GM12892 (cell line): Measurements from ENCODE around the gene DOCK1.

Experiments
- DNase-seq: peaks from one replicate; pipeline ENCODE4 v3.0.0; 2011; ENCODE audit not compliant: insufficient read length
- FAIRE-seq: peaks from 2 replicates; lab custom pipeline; 2011; peaks lifted over from hg19 to GRCh38; lab: Jason Lieb, UNC
- POLR2A ChIP-seq: IDR thresholded peaks from 2 replicates; pipeline ENCODE4 v1.6.1; 2011; ENCODE audit warnings: low read depth, low read length, control low read depth
- POLR2AphosphoS5 ChIP-seq: IDR thresholded peaks from 2 replicates; pipeline ENCODE4 v1.6.1; 2011; ENCODE audit warnings: low read depth, low read length, control low read depth
- TAF1 ChIP-seq: IDR thresholded peaks from 2 replicates; pipeline ENCODE4 v1.6.1; 2011; ENCODE audit warnings: low read depth, mild to moderate bottlenecking, control low read depth, low read length, borderline replicate concordance

The DOCK1 gene

DNA sequence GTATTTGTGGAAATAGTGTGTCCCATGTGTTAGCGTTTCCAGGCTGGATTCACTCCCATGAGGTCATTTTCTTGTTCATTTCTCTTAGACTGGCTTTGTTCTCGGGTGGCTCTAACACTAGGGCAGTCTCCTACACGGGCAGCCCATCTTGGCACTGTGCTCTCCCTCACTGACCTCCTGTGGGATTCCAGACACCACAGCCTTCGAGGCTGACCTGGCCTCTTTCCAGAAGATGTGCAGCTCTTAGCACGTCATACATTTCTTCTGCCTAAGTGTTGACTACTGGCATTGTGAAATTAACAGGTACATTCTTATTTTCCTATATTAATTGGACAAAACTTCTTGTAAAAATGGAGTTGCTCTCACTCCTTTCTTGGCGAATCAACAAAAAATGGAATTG is 218.4 kb downstream of the DOCK1 start:
- TF ChIP-seq POLR2AphosphoS5 = no peak
- TF ChIP-seq POLR2A = no peak
- TF ChIP-seq TAF1 = no peak
- FAIRE-seq (no peak), DNase-seq (no peak)

DNA sequence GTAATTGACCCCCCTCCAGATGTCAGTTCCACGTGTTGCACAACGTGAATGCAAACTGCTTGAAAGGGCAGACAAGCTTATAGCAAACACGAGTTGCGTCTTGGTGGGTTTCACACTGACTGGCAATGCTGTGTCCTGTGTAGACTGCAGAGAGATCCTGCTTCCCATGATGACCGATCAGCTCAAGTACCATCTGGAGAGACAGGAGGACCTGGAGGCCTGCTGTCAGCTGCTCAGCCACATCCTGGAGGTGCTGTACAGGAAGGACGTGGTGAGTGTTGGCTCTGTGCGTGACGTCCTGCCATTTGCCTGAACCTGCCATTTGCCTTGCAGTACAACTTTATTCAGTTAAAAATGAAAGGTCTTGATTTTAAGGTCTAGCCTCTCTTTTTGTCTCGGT is 220.1 kb downstream of the DOCK1 start:
- FAIRE-seq (no peak), DNase-seq (no peak)
- TF ChIP-seq TAF1 (no peak), POLR2A (no peak), POLR2AphosphoS5 (no peak)

DNA sequence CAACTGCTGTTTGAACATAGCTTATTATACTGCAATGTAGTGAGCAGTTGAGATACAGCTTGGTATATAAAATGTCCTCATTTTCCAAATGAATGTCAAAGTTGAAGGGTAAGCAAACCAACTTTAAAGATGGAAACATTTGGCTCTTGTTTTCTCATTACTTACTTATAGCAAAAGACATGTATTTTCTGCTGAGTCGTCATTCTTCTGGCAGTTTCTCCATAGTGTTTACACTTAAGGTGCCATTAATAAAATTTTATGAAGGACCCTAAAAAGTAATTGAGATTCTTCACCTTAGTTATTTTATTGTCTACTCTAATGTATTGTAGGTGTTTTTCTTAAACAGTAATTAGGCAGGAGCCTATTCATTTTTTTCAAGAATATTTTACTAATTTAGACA is 222.6 kb downstream of the DOCK1 start:
- TF ChIP-seq POLR2A (no peak), TAF1 (no peak), POLR2AphosphoS5 (no peak)
- FAIRE-seq (no peak), DNase-seq (no peak)

DNA sequence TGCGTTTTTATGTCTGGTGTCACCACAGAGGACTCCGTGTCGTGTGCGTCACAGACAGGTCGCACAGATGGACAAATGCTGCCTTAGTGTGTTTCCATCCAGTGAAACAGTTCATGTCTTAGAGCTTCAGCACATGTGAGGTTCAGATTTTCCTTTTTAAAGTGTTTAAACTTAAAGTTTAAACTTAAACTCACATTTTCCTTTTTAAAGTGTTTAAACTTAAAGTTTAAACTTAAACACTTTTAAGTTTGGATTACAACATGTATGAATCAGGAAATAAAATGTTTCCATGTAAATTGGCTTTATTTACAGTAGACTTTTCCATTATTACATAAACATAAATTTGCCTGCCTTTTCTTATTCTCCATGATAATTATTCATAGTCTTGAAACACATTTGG is 223.9 kb downstream of the DOCK1 start:
- no peak for TF ChIP-seq POLR2A
- TF ChIP-seq POLR2AphosphoS5 = no peak
- TF ChIP-seq TAF1 = no peak
- DNase-seq (no peak), FAIRE-seq (no peak)

- DNase-seq = no peak
- TF ChIP-seq TAF1 = no peak
- TF ChIP-seq POLR2AphosphoS5 = no peak
- no peak for TF ChIP-seq POLR2A
- FAIRE-seq = no peak
Measured at GRCh38 chr10:127132451-127132850, 227.2 kb downstream of the DOCK1 start.

DNA sequence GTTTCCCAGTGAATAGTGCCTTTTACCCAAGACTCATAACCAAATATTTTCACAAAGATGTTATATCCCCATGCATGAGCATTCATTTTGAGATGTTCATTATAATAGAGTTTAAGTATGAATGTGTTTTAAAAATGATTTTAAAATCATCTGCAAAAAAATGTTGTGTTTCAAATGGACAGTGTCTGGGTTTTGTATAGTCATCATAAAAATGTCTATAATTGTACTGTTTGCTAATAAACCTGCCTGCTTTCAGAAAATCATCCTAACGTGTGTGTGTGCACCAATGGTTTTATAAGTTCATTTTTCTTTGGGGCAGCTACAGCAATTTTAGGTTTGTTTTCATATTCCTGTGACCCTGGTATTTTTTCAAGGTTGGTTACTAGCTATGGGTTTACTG is 228.0 kb downstream of the DOCK1 start:
- no peak for FAIRE-seq

DNA sequence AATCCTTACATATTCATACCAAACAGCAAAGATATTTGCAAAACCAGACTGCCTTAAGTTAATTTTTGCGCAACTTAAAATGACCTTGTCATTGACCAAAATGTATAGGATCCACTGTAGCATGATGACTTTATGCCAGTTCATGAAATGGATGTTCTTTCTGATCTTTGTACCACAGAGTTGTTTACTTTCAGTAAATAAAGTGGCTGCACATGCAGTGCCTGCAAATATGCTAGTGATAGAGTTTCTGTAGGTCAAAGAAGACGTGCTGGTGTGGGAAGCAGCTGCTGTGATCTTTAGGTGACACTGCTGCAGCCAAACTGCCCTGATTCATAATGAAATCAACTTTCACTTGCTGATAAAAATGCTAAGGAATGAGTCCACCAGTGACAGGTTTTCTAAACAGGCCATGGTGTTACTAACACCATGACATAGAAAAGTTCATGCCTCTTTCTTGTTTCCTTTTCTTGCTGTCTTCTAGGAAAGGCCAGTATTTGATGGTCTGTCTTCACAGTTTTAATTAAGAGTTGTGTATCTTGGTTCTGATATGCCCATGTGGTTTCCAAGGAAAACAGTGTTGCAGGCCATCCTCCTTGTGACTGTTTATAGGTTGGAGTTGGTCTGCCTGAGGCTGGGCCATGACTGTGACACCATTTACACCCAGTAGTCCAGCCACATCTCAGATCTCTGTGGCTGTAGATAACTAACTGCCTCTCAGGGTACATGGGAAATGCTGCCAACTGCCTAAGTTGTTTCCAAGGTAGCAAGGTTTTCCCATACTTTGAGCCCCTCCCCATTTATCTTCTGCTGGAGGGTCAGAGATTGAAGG is 228.7 kb downstream of the DOCK1 start:
- FAIRE-seq = no peak
- no peak for DNase-seq
- no peak for TF ChIP-seq POLR2AphosphoS5
- no peak for TF ChIP-seq TAF1
- no peak for TF ChIP-seq POLR2A

More for the DNA sequence above, 228.0 kb downstream of the DOCK1 start:
- no peak for DNase-seq
- TF ChIP-seq POLR2A (no peak), POLR2AphosphoS5 (no peak), TAF1 (no peak)

DNA sequence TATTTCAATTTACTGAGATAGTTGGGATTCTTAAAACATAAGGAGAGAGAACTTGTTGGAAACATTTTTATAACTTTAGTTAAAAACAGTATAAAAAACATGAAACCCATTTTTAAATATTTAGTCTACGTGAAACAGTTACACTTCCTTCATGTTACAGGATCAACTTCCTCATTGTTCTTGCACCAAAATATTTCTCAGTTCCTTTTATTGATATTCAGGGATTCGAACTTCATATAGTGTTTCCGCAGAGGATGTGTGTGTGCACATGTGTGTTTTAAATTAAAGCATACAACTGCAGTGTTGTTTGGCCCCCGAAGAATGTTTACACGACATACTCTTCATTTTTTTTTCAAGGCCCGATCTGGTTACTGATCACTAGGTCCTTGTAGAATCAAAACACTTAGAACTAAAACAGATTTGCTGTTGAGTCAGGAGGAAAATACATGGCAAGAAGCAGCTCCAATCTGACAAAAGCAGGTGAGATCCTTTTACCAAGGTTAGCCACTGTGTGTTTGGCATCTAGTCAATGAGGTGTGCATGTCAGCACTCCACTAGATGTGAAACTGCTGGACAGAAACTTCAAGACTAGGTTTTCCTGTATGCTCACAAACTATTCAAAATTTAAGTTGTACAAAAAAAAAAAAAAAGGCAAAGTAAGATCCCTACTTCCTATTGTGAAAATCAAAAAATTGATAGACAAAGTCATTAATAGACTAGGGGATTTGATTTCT is 230.8 kb downstream of the DOCK1 start:
- no peak for DNase-seq
- TF ChIP-seq POLR2A (no peak), POLR2AphosphoS5 (no peak), TAF1 (no peak)
- no peak for FAIRE-seq

DNA sequence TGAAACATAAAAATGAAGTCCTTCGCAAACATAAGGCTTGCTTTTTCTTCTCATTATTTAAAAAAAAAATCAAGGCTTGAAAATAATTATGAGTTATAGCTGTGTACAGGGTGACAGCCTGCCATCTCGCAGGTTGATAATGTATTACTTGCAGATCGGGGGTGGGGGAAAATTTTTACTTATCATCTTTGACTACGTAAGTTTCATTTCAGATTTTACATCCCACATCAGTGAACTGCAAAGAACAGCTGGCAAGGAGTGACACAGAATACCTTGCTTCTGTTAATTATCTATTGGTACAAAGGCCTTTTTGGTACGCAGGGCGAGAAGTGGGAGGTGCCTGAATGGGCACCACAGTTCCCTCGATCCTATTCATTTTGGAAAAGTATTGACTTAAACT is 232.2 kb downstream of the DOCK1 start:
- FAIRE-seq = no peak
- DNase-seq = no peak
- TF ChIP-seq TAF1 (no peak), POLR2AphosphoS5 (no peak)

DNA sequence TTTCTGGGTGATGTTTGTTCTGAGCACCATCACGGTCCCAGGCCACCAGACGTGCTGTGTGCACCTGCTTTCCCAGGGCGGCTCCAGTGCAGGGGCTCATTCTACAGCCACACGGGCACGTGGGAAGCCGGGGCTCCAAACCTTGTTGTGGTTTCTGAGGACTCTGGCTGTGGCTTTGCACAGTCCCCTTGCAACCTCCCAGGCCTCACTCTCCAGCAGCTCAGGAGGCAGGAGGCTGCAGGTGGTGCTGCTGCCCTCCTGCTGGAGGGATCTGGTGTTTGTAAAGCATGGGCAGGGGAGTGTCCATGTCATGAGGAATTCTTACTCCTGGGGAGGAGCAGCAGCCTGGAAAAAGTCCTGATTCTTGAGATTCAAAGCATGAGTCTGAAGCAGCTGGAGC is 236.9 kb downstream of the DOCK1 start:
- DNase-seq (no peak), FAIRE-seq (no peak)
- TF ChIP-seq POLR2A (no peak), POLR2AphosphoS5 (no peak)

DNA sequence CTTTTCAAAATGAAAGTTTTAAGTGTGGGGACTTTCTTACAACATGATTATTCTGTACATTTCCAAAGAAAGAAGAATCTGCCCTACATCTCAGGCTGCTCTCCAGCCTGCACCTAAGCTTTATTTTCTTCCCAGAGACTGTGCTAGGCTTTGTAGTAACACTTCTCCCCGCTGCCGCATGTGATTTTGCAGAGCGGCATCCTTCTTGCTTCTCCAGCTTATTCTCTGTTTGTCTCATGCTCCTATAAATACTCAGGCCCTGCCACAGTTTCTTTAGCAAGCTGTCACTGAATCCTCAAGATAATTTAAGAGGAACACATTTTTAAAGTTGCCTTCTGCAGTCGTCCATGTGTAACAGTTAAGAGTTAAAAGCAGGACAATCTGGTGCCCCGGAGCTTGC is 237.6 kb downstream of the DOCK1 start:
- DNase-seq (no peak), FAIRE-seq (no peak)
- TF ChIP-seq TAF1 (no peak), POLR2A (no peak), POLR2AphosphoS5 (no peak)

GRCh38 chr10:127145173-127145572 is 239.9 kb downstream of the DOCK1 start:
- no peak for FAIRE-seq
- no peak for DNase-seq
- TF ChIP-seq POLR2A (no peak), TAF1 (no peak), POLR2AphosphoS5 (no peak)
